Smooth muscle cell of the brain vasculature (primary cell): ENCODE data around the gene JAK1.

ENCODE experiments used
- DNase-seq: peaks from one replicate; pipeline ENCODE4 v3.0.0-alpha.2; 2012; ENCODE audit warnings: low read depth, low spot score

The JAK1 gene

GRCh38 chr1:64867266-64867665 is 99.1 kb downstream of the JAK1 start:
- DNase-seq: no peak

GRCh38 chr1:64866689-64867088 is 99.7 kb downstream of the JAK1 start:
- no peak for DNase-seq

- no peak for DNase-seq
Measured at GRCh38 chr1:64865105-64865757, 101.1 kb downstream of the JAK1 start.

DNA sequence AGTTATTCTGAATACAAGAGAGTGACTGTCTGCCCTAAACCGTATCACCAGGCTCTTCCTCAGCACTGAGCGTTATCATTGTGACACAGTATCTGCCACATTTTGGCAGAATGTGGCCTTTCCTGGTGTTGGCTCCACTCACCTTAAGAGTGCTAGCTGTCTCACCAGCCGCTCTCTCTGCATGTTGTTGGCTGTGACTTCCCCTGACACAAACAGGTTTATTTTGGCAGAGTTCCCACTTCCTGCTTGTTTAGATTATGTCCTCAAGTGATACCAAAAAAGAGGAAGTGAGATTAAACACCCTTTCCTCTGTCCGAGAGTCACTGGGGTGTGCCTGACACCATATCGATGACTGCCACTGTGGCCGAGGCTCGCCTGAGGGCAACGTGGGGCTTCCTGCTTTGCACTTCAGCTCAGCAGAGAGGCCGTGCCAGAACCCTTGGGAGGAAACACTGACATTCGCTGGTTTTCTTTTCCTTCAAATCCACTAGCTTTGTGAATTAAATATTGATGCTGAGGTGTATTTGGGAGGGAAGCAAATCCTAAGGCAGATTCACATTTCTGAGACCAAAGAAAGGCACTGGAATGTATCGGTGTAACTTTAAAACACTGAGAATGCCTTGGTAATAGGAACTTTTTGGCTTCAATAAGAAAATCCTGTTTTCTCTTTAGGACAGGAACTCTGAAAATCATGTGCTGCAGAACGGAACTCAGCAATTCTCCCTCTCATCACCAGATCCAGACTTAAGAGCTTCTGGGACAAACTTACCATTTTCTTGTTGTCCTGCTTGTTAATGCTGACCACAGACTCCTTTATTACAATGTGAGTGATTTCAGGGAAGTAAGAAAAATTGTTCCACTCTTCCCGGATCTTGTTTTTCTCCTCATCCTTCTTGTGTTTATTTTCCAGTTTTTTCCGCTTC is 102.1 kb downstream of the JAK1 start:
- no peak for DNase-seq

GRCh38 chr1:64861611-64862010 is 104.7 kb downstream of the JAK1 start:
- DNase-seq: peak; percentile 15

- no peak for DNase-seq
Measured at GRCh38 chr1:64857347-64857746, 109.0 kb downstream of the JAK1 start.

- DNase-seq: no peak
Measured at GRCh38 chr1:64856553-64856952, 109.8 kb downstream of the JAK1 start.

- DNase-seq: no peak
Measured at GRCh38 chr1:64855557-64855956, 110.8 kb downstream of the JAK1 start.

- DNase-seq: no peak
Measured at GRCh38 chr1:64854674-64855073, 111.7 kb downstream of the JAK1 start.

DNA sequence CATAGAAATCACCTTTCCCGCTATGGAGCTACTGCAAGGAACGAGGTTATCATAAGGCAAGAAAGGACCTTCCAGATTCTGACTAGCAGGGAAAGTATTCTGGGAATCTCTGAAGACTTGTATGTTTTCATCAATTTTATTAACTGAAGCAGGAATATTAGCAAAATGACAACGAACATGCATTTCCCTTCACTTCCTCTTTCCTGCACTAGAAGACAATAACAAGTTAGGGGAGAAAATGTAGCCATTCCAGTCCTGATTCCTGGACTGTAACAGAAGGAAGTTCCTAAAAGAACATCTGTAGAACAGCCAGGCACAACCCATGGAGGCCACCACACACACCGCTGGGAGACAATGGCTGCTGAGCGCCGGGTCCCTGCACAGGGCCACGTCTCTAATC is 114.7 kb downstream of the JAK1 start:
- no peak for DNase-seq

DNA sequence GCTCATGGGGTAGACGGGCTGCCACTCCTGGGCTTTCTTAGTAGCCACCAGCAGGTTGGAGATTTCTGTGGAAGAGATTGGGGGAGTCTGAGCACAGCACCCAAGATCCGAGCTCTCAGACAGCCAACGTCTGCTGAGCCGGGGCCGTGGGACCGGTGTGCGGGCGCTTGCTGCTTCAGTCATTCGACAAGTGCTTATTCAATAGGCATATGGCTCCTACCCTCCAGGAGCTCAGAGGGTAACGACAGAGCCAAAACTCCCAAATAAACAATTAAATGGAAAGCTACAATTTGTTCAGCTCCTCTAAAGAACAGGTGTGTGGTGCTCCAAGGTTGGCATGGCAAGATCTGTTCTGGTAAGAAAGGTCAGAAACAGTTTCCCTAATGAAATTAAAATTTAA is 115.5 kb downstream of the JAK1 start:
- no peak for DNase-seq

DNA sequence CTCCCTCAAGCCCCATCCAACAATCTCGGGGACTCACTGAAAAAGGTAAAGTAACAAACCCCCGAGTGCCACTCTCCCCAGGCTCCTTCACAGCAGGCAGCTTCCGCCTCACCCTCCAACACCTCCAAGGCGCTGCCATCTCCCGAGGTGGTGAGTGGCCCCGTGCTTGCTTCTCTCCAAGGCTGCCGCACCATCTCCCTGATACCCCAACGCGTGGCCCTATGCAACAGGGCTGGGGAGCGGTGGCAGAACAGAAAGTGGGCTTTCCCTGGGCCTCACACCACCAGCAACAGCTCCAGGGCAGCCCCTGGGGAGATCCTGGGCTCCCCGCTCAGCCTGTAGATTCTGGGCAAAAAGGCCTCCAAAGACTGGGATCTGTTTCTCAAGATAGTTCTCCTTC is 116.4 kb downstream of the JAK1 start:
- DNase-seq: no peak

- no peak for DNase-seq
Measured at GRCh38 chr1:64848803-64849202, 117.5 kb downstream of the JAK1 start.

DNA sequence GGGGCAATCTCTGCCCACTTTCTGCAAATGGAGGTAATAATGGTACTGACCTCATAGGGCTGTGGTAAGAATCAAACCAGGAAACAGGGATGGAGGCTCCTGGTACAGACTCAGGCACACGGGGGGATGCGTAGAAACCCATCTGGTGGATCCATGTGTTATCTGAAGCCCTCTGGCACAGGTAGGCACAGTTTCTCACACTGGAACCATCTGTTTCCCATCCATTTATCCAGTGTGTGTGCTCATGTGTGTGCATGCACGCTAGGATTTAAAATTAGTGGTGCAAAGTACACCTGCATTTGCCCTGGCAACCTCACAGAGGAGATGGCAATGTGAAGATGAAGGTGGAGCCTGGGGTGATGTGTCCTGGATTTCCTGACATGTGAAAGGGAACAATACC is 118.2 kb downstream of the JAK1 start:
- DNase-seq: no peak

DNA sequence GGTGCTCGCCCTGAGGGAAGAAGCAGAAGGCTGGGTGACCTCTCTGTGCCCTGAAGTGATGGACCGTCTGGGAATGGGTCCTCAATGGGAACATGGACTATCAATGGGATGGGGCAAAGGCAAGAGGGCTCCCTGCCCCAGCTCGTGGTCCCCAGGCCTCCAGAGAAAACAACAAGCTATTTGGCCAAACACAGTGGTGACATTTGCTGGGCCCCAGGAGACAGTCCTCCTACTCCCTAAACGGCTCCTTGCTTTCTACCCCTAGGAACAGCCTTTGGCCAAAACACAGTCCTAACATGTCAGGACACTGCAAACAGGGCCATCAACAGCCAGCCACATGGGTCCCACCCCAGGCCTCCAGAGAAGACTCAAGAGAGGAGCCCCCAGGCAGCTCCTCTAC is 118.7 kb downstream of the JAK1 start:
- DNase-seq: no peak

- no peak for DNase-seq
Measured at GRCh38 chr1:64846573-64847430, 119.5 kb downstream of the JAK1 start.

DNA sequence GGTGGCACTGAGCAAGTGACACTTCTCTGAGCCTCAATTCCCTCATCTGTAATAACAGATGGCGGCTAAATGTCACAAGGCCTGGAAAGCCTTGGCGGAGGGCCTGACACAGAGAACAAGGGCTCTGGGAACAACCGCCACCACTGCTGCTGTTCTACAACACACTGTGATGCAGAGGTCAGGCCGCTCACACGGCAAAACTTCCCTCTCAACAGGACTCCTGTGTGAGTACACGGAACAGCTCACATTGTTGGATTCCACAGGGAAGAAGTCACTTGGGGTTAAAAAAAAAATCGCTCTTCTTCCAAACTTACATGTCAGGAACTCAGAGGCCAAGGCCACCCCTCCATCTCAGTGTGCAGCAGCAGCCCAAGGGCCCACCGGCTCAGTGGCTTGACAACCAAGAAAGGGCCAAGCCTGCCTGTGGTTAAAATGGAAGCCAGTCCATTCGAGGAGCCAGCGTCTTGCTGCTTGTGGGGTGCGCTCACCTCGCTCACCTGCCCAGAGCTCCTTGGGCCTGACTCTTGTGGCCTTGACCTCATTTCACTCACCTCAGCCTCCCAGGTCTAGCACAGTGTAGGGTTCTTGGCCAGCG is 120.4 kb downstream of the JAK1 start:
- DNase-seq: peak; percentile 61

GRCh38 chr1:64844609-64845008 is 121.7 kb downstream of the JAK1 start:
- no peak for DNase-seq

DNA sequence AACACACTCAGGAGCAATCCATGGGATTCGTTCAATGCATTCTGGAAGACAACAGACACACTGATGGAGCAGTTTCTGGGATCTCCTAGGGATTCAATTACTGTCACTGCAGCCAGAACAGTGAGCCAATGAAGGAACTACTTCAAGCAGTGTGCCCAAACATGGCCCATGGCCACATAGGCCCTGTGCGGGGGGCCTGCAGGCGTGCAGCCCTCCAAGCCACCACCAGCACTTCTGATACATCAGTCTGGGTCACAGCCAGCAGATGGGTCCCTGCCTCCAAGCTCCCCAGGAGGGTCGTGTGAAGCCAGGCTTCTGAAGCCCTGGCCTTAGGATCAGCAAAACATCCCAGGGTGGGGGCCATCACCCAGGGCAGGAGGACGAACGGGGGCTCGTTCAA is 122.2 kb downstream of the JAK1 start:
- no peak for DNase-seq

DNA sequence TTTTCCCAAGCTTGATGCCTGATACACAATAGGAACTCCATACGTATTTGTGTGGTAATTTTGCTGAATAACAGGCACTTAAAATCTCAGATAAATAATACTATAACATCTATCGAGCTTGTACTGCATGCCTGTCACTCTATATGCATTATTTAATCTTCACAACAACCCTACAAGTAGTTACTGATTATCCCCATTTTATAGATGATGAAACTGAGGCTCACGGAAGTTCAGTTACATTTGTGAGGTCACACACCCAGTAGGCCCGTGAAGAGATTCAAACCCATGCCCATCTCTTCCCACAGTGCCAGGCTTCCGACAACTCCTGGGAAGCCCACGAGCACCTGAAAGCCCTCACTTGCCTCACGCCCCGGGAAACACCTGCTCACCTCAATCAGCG is 122.7 kb downstream of the JAK1 start:
- DNase-seq: no peak

GRCh38 chr1:64842224-64842623 is 124.1 kb downstream of the JAK1 start:
- no peak for DNase-seq
